Measurements from ENCODE around the gene RRP36. TPM values are rescaled to one million over a fixed set of nuclear protein-coding genes. Genes with fewer than 3 reads are reported as not detected.

RRP36 gene
- total RNA-seq, 1 experiment from 2014 or later = 115 TPM

DNA sequence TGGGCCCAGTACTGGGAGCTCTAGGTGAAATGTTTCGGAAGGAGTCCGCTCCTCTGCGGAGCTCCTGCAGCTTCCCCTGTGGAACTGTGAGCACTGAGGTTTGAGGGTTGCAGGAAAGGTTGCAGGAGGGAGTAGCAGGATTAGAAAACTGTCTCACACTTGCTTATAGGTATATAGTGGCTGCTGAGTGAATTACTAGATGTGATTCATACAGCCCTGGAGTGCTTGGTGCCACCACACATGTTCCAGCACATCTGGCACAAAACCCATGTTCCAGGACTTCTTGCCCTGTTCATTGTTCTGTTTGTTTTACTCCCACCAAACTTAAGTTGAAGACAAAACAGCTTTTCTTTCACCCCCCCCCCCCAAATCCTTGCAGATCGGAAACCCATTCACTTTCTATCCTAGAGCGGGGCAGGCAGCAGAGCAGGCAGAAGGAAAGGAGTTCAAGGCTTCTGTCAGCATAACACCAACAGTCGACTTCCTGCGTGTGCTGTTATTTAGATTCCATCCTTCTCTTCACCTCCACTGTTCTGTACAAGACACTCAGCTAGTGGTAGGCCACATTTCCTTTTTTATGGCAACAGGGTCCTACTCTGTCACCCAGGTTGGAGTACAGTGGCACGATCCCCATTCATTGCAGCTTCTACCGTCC is 41.8 kb upstream of the RRP36 start:
- BruUV-seq (replicated peaks) = TSS peak; percentile 98
- ChIA-PET CTCF (interaction anchor here (0.9 kb wide), 1 partner anchor 35 kb away, joined by 5 read pairs; the partner anchor contains the start of gene KLHDC3), POLR2A (ENCODE audit: low non-redundant PET) (interaction anchor here (0.6 to 1.0 kb wide), 3 partner anchors 42 to 272 kb away, joined by 3 to 9 read pairs (median 4); partner anchors contain the start of genes CNPY3 and RRP36)
- intact Hi-C loops (cut with micrococcal nuclease; ENCODE audit: unreplicated experiment) = no loop called here
- peaks cover 10% of the 10 kb centered on the region for H3K36me3 ChIP-seq (ENCODE audit: insufficient read depth, low read length, poor library complexity, severe bottlenecking)
- H3K9me3 ChIP-seq (ENCODE audit: low read depth, low read length, poor library complexity, severe bottlenecking) = no peaks in the 10 kb centered on the region
- peak overlapping the region; percentile 99 for H3K4me3 ChIP-seq (ENCODE audit: low read depth, low read length, poor library complexity, severe bottlenecking)
- H3K27ac ChIP-seq (ENCODE audit: low read depth, low read length, poor library complexity, severe bottlenecking) = peak overlapping the region; percentile 92
- DNase-seq (ENCODE audit: low spot score) = no peak
- H3K27me3 ChIP-seq (replicated peaks; ENCODE audit: insufficient read depth, low read depth, low read length, poor library complexity) = no peaks in the 10 kb centered on the region
- TF ChIP-seq CTCF (conservative IDR thresholded peaks at IDR 0.05; ENCODE audit: low read depth, low read length) = no peak
- H3K4me1 ChIP-seq (ENCODE audit: insufficient read depth, low read length, poor library complexity, severe bottlenecking) = peaks cover 6% of the 10 kb centered on the region

- CTCF ChIA-PET = no interaction called here
- intact Hi-C loops (cut with micrococcal nuclease; ENCODE audit: unreplicated experiment) = no loop called here
Measured at GRCh38 chr6:42981836-42982235, 39.6 kb upstream of the RRP36 start.

GRCh38 chr6:42984001-42984923 is 37.2 kb upstream of the RRP36 start, which contains the start of gene PPP2R5D:
TSS of gene PPP2R5D (plus strand) at chr6:42984570. CDS start at chr6:42984678, 108 bp downstream.
- POLR2A ChIA-PET (ENCODE audit: low non-redundant PET) = interaction anchor here (0.5 to 0.9 kb wide), 4 partner anchors 30 to 187 kb away, joined by 3 to 22 read pairs (median 3); partner anchors contain the start of genes CNPY3 and KLHDC3
- TF ChIP-seq EZH2 (IDR thresholded peaks at IDR 0.05; ENCODE audit: borderline replicate concordance, low read depth, low read length, poor library complexity, severe bottlenecking) (no peak), CTCF (conservative IDR thresholded peaks at IDR 0.05; ENCODE audit: low read depth, low read length) (no peak)
- H3K4me1 ChIP-seq (ENCODE audit: insufficient read depth, low read length, poor library complexity, severe bottlenecking) = peaks cover 13% of the 10 kb centered on the region
- no TSS peak for BruUV-seq (replicated peaks)
- peak within 1 kb of the TSS; percentile 90 for H3K4me3 ChIP-seq (ENCODE audit: low read depth, low read length, poor library complexity, severe bottlenecking)
- CTCF ChIA-PET = interaction anchor here (0.5 to 0.7 kb wide), 4 partner anchors 13 to 80 kb away, joined by 3 to 4 read pairs (median 4); no protein-coding TSS in a partner anchor
- H3K27me3 ChIP-seq (replicated peaks; ENCODE audit: insufficient read depth, low read depth, low read length, poor library complexity) = no peaks in the 10 kb centered on the region
- no peaks in the 10 kb centered on the region for H3K9me3 ChIP-seq (ENCODE audit: low read depth, low read length, poor library complexity, severe bottlenecking)
- peak; percentile 100 for DNase-seq (ENCODE audit: low spot score)
- peak within 1 kb of the TSS; percentile 92 for H3K27ac ChIP-seq (ENCODE audit: low read depth, low read length, poor library complexity, severe bottlenecking)
- H3K36me3 ChIP-seq (ENCODE audit: insufficient read depth, low read length, poor library complexity, severe bottlenecking) = peaks cover 6% of the 10 kb centered on the region
- intact Hi-C loops (cut with micrococcal nuclease; ENCODE audit: unreplicated experiment) = no loop called here

More at GRCh38 chr6:42981836-42982235, 39.6 kb upstream of the RRP36 start:
- no peaks in the 10 kb centered on the region for H3K9me3 ChIP-seq (ENCODE audit: low read depth, low read length, poor library complexity, severe bottlenecking)
- BruUV-seq (replicated peaks) = no TSS peak
- POLR2A ChIA-PET (ENCODE audit: low non-redundant PET) = no interaction called here
- peaks cover 7% of the 10 kb centered on the region for H3K36me3 ChIP-seq (ENCODE audit: insufficient read depth, low read length, poor library complexity, severe bottlenecking)
- no peak overlapping the region for H3K27ac ChIP-seq (ENCODE audit: low read depth, low read length, poor library complexity, severe bottlenecking)
- H3K4me3 ChIP-seq (ENCODE audit: low read depth, low read length, poor library complexity, severe bottlenecking) = no peak overlapping the region
- no peak for DNase-seq (ENCODE audit: low spot score)
- H3K27me3 ChIP-seq (replicated peaks; ENCODE audit: insufficient read depth, low read depth, low read length, poor library complexity) = no peaks in the 10 kb centered on the region
- TF ChIP-seq CTCF (conservative IDR thresholded peaks at IDR 0.05; ENCODE audit: low read depth, low read length) = no peak
- TF ChIP-seq EZH2 (IDR thresholded peaks at IDR 0.05; ENCODE audit: borderline replicate concordance, low read depth, low read length, poor library complexity, severe bottlenecking) = no peak
- peaks cover 6% of the 10 kb centered on the region for H3K4me1 ChIP-seq (ENCODE audit: insufficient read depth, low read length, poor library complexity, severe bottlenecking)
